ENCODE data around the gene IL3RA.
"Not testable (repeated sequence)": the region's sequence is repeated elsewhere in the genome, so short reads cannot be mapped to it uniquely, and the experiment has no call there.

DNA sequence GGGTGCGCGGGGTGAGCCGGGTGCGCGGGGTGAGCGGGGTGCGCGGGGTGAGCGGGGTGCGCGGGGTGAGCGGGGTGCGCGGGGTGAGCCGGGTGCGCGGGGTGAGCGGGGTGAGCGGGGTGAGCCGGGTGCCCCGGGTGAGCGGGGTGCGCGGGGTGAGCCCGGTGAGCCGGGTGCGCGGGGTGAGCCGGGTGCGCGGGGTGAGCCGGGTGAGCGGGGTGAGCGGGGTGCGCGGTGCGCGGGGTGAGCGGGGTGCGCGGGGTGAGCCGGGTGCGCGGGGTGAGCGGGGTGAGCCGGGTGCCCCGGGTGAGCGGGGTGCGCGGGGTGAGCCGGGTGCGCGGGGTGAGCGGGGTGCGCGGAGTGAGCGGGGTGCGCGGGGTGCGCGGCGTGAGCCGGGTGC lies 29.8 kb downstream of the IL3RA start:
- TF ChIP-seq, protein P1, sequence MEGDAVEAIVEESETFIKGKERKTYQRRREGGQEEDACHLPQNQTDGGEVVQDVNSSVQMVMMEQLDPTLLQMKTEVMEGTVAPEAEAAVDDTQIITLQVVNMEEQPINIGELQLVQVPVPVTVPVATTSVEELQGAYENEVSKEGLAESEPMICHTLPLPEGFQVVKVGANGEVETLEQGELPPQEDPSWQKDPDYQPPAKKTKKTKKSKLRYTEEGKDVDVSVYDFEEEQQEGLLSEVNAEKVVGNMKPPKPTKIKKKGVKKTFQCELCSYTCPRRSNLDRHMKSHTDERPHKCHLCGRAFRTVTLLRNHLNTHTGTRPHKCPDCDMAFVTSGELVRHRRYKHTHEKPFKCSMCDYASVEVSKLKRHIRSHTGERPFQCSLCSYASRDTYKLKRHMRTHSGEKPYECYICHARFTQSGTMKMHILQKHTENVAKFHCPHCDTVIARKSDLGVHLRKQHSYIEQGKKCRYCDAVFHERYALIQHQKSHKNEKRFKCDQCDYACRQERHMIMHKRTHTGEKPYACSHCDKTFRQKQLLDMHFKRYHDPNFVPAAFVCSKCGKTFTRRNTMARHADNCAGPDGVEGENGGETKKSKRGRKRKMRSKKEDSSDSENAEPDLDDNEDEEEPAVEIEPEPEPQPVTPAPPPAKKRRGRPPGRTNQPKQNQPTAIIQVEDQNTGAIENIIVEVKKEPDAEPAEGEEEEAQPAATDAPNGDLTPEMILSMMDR (conservative IDR thresholded peaks at IDR 0.05; ENCODE audit: low read length), result not testable (repeated sequence)
- TF ChIP-seq EZH2phosphoT487 (IDR thresholded peaks at IDR 0.05; ENCODE audit: borderline replicate concordance, low read depth, low read length), result not testable (repeated sequence)

Data from OCI-LY7 (cell line).